GM03348 (cell line): ENCODE results near the gene OTOP3.
A peak's percentile ranks its signal among the peaks of the same experiment; 100 is the strongest.

ENCODE experiments used
- DNase-seq: peaks from one replicate; pipeline ENCODE4 v3.0.0; 2012; ENCODE audit warnings: low spot score

OTOP3 gene

GRCh38 chr17:74941128-74941725 lies 5.5 kb downstream of the OTOP3 start:
- no peak for DNase-seq

DNA sequence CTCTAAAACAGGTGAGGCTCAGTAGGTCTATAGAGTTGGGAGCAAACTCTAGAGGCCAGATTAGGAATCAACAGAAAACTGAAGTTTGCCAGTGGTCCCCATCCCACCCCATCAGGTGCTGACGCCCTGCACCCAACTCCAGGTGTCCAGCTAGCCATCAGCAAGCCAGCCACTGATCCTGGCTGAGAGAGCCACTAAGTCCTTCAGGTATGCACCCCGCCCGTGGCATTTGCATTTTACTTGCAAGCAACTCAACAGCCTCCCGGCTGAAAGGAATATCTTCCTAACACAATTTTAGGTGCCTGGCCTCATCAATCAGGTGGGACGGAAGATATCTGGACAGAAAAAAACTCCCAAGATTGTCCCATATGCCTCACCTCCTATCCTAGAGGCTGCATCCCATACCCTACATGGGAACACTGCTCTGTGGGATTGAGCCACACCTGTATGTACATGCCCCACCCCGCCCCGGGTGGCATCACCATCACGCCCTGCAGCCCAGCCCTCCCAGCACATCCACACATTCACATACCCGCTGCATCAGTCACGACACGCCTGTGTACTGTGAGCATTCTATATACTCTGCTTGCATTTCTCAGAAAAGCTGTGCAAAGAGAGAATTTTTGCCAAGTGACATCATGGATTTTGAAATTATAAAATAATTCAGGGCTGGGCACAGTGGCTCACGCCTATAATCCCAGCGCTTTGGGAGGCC lies 8.3 kb downstream of the OTOP3 start:
- DNase-seq = no peak

DNA sequence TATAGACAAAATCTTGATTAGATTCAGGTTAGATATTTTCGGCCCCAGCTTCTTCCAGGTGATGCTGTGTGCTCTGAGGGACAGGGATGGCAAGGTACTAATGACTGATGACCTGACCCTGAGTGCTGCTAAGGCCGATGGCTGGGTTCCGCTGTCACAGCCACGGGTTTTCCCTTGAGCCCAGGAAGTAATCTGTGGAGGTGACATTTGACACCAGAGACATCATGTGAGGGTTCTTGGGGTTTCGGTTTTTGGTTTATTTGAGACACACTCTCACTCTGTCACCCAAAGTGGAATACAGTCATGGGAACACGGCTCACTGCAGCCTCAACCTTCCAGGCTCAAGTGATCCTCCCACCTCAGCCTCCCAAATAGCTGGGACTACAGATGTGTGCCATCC lies 9.8 kb downstream of the OTOP3 start:
- no peak for DNase-seq

- no peak for DNase-seq
Observed at GRCh38 chr17:74946641-74947040, 10.9 kb downstream of the OTOP3 start.

- DNase-seq = no peak
Observed at GRCh38 chr17:74947041-74947754, 11.5 kb downstream of the OTOP3 start.

GRCh38 chr17:74949455-74950115 lies 13.9 kb downstream of the OTOP3 start:
- DNase-seq = no peak

GRCh38 chr17:74950207-74950606 lies 14.5 kb downstream of the OTOP3 start:
- DNase-seq = no peak

- DNase-seq = no peak
Observed at GRCh38 chr17:74951065-74951464, 15.4 kb downstream of the OTOP3 start.

DNA sequence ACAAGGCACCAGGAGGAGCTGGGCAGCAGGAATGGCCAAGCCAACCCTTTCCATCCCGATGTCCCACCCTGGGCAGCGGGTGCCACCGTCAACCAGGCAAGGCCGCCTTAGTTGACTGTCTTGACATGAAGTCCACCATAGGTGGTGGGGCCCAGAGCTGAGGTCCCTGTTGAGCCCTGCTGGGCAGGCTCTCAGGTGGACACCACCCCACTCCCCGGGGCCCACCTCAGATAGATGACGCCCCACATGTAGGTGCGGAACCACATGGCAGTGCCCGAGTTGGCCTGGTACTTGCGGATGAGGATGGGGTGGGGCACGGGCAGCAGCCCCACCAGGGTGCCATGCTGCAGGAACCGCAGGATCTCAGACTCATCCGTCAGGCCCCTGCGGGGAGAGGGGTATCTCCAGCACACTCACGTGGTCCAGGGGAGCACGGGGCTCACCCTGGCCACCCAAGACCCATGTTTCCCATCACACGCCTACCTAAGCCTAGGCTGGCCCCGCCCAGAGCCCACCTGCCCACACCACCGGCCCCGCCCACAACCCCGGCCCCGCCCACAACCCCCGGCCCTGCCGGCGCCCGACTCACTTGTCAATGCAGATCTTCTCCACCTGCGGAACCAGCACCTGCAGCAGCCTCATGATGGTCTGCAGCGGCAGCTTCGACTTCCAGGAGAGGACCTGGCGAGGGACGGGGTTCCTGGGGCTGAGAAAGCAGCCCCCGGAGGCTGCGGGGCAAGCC lies 16.2 kb downstream of the OTOP3 start:
- DNase-seq = no peak

- DNase-seq = no peak
Observed at GRCh38 chr17:74952431-74953133, 16.9 kb downstream of the OTOP3 start.

GRCh38 chr17:74953134-74953687 lies 17.5 kb downstream of the OTOP3 start:
- no peak for DNase-seq

DNA sequence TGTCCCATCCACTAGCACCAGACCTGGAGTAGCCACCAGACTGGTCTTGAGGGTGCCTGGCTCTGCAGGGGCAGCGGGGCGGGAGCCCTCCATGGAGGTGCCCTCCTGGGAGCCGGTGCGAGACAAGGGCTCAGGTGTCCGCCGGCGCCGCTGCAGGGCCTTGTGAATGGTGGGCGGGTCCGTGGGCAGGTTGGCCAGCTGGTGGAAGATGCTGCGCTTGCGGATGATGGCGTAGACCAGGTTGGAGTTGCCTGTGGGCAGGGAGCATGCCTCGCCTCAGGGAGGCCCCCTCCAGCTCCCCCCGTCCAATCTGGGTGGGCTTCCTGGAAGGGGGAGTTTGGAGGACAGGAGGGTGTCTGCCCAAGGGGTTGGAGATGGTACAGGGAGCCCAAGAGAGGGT lies 18.4 kb downstream of the OTOP3 start:
- no peak for DNase-seq

- DNase-seq = no peak
Observed at GRCh38 chr17:74954665-74955421, 19.1 kb downstream of the OTOP3 start.

GRCh38 chr17:74956093-74956492 lies 20.4 kb downstream of the OTOP3 start:
- no peak for DNase-seq

GRCh38 chr17:74957935-74958740 lies 22.4 kb downstream of the OTOP3 start:
- peak; percentile 90 for DNase-seq

DNA sequence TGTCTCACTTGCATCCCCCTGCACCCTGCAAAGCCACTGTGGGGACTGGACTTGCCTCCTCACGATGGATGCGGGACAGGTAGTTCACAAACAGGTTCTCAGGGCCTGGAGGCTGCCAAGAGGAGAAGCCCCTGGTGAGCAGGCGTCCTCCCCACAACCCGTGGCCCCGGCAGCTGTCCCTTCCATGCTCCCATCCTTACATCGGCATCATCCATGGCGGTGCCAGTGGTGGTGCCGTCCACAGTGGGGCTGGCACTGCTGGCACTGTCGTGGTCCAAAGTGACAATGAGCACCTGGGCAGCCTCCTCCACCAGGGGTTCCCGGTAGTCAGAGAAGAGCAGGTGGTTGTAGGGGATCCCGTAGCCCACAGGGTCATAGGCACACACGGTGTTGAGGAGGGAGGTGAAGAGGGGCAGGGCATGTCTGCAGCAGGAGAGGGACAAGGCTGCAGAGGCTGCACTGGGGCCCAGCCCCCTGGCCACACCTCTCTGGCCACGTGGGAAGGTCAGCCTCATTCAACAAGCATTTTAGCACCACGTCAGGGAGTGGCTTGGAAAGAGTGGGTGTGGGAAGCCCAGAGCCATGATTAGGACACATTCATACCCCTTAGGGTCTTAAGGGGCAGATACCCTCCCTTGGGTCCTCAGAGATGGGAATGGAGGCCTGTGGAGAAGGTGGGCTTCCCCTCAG lies 24.3 kb downstream of the OTOP3 start:
- peak; percentile 63 for DNase-seq

DNA sequence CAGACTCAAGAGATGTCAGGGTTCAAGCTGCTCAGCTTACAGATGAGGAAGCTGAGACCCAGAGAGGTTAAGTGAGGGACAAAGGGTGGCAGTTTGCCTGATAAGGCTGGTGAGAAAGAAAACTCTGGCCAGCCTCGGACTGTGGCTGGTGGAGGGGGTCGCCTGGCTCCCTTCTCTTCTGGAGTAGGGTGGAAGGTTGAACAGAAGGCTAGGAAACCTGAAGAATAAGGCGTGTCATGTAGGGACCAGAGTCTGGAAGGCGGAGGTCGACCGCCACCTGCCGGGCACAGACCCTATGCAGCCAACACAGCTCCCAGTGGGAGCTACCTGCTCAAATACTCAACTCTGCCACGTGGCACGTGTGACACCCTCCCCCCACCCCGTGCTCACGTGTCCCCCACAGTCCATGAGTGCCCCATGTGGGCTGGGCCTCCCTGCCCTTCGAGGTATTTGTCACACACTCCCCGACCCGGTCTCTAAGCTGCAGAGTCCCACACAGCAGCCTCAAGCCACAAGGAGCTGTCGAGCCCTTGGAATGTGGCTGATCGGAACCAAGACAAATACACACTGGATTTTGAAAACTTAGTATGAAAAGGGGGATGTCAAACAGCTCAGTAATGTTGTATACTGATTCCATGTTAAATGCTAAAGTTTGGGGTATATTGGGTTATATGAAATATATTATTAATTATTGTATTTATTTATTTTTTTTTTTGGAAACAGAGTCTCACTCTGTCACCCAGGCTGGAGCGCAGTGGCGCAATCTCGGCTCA lies 25.1 kb downstream of the OTOP3 start:
- DNase-seq = peak; percentile 51
